CD4-positive, alpha-beta T cell treated with Interleukin-1 beta for 1 hour (primary cell): ENCODE results near the gene CHCHD3.

ENCODE experiments used
- DNase-seq, 2 donors: peaks; one replicate each; pipeline ENCODE4 v3.0.0-alpha.2; 2020 to 2022

The CHCHD3 gene

DNA sequence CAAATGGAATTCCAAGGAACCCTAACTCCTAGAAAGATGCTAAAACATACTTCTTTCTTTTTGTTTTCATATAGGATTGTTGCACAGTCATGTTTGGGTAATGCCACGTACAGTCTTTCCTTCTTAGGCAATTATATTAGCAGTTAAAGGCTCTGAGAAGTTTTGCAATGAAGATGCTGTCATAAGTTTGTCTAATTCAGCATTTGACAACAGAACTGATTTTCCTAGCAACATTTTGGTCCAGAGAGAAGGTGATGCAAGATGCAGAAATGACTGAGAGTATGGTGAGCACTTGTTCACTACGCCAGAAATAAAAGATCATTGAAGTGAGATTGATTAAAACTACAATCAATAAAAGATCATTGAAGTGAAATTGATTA is 321.7 kb downstream of the CHCHD3 start:
- DNase-seq = no peak

DNA sequence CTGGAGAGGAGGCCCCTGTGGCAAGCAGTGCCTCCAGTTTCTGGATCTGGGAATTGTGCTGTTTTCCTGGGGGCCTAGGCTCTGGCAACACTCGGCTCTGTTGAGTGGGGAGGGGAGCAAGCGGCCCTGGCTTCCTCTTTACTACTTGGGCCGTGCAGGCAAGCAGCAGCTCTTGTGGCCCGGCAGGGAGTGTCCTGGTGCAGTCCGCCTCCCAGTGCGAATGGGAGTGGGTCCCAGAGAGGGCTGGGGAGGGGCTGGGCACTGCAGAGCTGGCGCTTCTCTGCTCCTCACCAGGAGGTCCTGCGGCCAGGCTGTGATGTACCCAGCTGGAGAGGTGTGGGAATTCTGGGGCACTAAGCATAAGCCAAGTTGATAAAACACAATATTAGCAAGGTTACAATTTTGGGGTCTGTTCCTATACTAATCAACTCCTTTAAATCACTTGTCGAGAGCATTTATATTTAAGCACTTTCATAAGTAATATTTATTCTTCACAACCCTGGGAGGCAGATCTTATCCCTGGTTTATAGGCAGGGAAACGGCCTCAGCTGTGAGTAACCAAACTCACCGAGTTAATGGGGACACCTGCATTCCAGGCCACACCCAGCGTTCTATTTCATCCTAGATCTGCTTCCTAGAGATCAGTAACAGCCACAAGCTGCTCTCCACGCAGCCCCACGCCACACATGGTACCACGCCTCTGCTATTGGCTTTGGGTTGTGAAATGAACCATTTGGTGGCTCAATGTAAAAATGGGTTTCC is 322.2 kb downstream of the CHCHD3 start:
- DNase-seq = no peak

DNA sequence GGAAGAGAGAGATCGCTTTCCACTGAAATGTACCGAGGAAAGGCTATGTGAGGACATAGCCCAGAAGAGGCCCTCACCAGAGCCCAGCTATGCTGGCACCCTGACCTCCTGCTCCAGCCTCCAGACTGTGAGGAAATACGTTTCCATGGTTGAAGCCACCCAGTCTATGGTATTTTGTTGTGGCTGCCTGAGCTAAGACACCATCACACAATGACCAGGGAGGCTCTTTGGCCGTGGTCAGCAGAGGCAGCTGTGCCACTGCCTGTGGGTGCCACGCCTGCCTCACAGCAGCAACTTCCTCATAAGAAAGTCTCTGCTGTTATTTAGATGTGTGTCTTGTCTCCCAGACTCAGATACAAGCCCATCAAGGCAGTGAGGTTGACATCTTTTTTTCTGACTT is 322.9 kb downstream of the CHCHD3 start:
- no peak for DNase-seq

DNA sequence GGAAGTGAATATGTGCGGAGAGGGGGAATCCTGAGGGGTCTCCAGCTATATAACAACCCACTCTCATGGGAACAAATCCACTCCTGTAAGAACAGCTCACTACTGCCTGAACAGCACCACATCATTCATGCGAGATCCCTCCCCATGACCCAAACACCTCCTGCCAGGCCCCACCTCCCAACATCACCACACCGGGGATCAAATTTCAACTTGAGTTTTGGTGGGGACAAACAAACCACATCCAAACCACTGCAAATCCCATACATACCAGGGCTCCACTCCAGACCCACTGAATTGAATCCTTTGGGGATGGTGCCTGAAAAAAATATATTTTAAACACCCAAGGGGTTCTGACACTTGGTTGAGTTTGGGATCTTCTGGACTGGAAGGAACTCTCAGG is 324.1 kb downstream of the CHCHD3 start:
- DNase-seq = no peak

DNA sequence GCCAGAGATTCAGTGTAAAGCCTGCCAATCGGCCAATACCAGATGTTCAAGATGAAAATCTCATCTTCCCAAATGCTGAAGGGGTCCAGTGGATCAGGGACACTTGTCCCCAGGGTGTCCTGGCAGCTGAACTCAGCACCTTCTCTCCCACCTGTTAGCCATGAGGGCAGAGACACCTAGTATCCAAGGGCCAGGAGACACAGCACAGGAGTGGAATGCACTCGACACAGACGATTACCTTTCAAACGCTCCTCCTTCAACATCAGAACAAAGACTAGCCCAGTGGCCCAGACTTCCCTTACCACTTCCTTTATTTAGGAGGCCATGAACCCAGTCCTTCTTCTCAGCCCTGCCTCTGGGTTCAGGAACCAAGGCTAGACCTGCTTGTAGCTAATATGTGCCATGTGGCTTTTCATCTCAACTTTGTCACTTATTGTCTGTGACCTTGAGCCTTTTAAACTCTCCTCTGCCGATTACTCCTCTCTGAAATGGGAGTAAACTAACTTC is 325.4 kb downstream of the CHCHD3 start:
- DNase-seq = no peak

DNA sequence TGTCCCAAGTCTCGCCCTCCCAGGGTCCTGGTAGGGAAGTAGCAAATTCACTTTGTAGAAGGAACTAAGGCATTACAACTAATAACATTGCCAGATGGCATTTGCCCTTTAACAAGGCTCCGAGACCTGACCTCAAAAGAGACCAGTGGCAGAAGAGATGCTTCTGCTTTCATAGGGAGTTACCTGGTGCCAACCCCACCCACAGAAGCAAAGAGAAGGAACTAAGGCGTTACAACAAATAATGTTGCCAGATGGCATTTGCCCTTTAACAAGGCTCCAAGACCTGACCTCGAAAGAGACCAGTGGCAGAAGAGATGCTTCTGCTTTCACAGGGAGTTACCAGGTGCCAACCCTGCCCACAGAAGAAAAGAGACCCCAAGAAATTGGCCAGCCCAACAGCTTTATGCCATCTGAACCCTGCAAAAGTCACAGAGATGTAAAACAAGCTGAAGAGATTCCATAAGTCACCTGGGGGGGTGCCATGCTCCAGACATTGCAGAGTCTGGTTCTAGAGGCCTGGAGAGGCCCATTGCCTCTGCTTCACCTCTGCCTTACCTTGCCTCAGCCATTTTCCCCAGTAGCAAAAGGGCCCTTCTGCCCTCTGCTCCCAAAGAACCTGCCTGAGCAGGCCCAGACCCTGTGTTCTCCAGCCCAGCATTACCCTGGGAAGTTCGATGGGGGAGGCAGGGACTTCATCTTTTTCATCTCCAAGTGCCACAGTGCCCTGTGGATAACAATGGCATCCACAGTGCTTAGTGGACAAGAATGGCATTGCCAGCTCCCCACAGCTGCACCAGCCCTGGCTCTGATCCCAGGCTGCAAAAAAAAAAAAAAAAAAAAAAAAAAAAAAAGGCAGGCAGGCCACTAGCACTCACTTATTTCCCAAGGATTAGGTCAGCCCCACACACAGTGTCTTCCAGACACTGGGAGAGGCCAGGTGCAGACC is 326.1 kb downstream of the CHCHD3 start:
- no peak for DNase-seq

DNA sequence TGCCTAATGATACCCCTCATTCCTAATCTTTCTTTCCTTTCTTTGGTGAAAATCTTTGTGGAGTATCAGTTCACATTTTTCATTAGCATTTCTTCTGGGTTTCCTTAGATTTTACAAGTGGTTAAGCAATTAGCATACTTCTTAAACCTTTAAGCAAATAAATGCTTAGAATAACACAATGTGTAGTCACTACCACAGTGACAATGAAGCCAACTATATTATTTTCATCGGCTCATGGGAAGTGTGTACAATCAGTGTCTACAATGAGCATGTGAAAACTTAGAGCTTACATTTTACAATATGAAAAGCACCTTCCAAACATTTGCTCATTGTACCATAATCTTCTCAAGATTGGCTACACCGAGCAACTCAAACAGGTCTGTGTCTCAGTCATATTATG is 329.5 kb downstream of the CHCHD3 start:
- no peak for DNase-seq

DNA sequence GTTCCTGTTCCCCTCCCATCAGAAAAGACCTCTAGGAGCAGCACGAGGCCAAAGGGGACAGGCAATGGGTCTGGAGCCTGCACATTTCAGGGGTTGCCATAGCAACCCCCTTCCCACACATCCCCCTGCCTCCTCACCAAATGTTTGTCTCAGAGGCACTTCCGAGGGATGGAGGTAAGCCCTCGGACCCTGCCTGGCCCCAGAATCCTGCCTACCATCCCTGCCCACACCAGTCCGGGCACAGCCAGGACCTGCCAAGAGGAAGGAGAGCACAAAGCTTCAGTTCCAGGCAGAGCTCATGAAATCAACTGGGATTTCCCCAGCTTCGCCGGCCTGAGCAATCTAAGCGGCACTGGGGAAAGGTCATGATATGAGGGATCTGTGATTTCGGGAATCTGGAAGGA is 330.6 kb downstream of the CHCHD3 start:
- DNase-seq = no peak

DNA sequence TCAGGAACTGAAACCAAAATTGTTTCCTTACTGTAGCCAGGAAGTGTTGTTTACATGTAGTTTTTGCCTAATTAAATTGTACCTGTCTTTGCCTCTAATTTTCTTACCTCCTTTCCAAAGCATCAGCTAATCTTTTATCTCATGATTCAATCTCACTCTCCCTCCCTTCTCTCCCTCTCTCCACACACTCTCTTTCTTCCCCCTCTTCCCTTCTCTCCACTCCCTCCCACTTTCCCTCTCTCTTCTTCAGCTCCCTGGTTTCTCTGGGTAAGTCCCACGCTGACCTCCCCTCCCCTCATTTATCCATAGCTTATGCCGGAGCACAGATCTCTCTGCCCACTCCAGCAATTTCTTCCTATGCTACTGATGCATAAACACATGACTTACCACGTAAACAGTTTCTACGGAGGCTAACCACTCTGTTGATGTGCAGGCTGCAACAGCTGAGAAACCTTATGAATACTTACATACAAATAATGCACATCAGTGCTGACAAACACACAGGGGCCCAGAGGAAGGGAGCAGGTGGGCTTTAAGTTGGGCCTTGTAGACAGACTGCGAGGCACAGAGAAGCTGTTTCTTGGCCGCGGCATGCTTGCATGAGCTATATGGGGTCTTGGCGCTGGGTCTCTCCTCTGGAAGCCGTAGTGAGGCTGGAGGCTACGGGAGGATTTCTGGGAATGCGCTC is 331.2 kb downstream of the CHCHD3 start:
- DNase-seq = no peak

DNA sequence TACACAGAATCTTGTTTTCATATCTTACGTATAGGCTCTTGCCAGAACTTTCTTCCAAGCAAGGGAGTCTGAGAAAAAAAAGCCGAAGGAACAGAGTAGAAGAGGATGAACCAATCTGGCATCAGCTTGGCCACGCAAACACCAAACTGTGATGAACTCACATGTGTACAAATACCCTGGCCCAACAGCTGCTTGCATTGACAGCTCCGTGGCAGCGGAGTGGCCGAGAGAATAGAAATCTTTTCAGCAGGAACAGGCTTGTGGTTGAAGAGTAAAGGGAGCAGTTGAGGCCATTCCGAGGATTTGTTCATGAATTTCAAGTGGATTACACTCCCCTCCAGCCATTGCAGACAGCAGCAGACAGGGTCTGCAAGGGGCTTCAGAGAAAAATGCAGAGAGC is 331.8 kb downstream of the CHCHD3 start:
- DNase-seq = no peak

DNA sequence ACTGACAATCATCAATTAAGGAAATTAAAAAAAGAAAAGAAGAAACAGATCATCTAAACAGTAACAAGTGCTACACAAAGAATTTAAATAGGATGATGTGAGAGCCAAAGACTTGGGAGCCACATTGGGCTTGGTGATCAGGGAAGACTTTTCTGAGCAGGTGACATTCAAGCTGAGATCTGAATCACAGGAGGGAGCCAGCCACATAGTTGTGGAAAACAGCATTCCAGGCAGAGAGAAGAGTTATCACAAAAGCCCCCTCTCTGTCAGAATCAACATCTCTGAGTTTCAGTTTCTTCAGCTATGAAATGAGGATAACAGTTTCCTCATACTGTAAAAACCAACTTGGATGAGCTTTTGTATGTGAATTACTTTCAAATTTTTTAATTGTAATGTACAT is 336.4 kb downstream of the CHCHD3 start:
- DNase-seq = no peak

DNA sequence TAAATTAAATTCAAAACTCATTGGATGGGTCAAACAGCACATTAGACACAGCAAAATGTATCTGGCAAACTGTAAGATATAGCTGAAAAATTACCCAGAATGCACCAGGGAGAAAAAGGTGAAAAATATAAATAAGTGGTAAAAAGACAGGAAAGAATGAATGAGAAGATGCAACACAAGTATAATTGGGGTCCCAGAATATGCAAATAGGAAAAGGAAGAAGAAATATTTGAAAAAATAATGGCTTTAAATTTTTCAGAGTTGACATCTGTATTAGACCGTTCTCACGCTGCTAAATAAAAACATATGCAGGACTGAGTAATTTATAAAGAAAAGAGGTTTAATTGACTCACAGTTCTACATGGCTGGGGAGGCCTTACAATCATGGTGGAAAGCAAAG is 337.9 kb downstream of the CHCHD3 start:
- DNase-seq = no peak

DNA sequence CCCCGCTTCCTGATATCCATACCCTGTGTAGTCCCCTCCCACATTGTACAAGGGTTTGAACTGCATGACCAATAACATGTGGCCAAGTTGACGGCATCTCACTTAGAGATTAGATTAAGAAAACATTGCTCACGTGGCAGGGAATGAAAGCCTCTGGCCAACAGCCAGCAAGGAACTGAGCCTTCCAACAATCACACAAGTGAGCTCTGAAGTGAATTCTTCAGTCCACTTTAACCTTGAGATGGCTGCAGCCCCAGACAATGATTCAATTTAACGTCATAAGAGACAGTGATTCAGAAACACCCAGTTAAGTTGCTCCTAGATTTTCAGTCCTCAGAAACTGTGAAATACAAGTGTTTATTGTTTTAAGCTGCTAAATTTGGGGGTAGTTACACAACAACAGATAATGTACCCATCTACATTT is 339.7 kb downstream of the CHCHD3 start:
- DNase-seq = no peak

DNA sequence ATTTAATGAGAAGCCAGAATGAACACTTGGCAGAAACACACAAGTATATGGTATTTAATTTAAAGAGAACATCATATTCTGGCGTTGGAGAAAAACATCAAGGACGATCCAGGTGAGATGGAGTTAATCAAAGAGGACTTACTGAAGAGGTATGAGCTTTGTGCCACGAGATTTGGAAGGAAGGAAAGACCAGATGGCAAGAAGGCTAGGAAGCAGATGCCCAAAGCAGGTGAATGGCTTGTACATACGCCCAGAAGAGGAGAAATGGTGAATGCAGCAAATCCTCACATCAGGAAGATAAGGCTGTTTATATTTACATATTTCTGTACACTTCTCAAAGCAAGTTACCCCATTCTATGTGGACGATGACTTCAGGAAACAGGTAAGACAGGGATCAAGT is 341.7 kb downstream of the CHCHD3 start:
- no peak for DNase-seq

DNA sequence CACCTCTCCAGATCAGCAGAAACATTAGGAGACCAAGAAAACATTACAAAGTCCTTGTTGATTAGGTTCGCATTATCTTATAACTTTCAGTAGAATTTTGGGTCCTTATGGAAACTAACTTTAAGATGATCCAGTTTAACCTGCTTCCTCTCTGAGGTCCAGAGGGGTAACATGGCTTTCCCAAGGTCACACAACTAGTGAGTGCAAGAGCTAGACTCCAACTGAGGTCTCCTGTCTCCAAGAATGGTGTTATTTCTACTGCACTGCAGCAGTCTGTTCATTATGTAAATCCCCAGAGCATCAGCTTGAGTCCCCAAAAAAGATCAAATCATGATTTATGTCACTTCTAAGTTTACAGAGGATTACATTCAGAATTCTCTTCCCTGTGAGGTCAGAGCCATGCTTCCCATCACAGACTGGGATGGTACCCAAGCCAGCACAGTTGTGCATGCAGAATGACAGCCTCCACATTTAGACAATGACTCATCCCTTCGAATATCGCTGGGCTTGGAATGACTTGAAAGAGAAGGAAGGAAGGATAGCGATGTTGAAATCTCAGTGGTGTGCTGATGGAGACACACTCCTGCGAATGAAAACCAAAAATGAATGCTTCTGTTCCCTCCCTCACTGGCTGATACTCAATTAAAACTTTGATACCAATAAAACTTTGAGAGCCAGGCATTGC is 342.5 kb downstream of the CHCHD3 start:
- no peak for DNase-seq

DNA sequence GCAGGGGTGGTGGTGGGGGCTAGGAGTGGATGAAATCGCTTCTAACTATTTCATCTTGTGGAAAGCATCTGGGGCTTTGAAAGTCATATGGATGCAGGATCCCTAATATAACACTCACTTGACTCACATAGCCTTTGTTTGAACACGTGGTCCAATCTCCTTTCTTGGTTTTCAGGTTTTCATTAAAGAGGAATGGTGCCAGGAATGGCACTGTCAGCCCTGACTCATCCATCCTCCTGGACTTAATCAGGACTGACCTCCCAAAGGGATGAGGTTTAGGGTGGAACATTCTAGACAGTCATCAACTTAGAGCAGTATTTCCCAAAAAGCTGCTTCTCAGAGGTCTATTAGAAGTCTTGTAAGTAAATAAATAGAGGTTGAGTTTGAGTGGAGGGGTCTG is 343.6 kb downstream of the CHCHD3 start:
- DNase-seq = no peak

DNA sequence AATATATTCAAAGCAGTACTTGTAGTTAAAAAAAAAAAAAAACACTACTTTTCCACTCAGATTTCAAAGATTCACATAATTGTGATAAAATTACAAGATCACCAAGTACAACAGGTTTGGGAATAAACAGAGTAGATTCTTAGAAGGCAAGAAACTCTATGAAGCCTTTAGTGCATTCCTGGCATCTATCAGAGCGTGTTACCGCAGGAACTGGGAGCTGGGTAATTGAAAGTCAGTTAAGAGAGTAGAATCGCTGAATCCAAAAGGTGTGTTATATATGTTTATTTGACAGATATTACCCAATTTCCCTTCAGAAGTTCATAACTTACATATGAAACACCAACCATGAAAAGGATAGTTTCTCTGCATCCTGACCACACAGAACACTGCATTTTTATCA is 346.4 kb downstream of the CHCHD3 start:
- DNase-seq = no peak
